ENCODE measurements around the gene PPP1R15B.

PPP1R15B gene

GRCh38 chr1:204438628-204439027 is 27.0 kb upstream of the PPP1R15B start:
- H3K4me3 ChIP-seq (replicated peaks; ENCODE audit: insufficient read depth, low read length): no peak overlapping the region
- no peak for TF ChIP-seq CTCF (IDR thresholded peaks at IDR 0.05; ENCODE audit: insufficient read depth, low read length)
- TF ChIP-seq POLR2AphosphoS5 (IDR thresholded peaks at IDR 0.05; ENCODE audit: low read depth): no peak
- TF ChIP-seq GABPA (IDR thresholded peaks at IDR 0.05; ENCODE audit: low read depth): no peak
- no peak for TF ChIP-seq REST (IDR thresholded peaks at IDR 0.05; ENCODE audit: insufficient replicate concordance, low read depth)
- no peak for TF ChIP-seq SPI1 (IDR thresholded peaks at IDR 0.05; ENCODE audit: borderline replicate concordance, low read depth)
- no peaks in the 10 kb centered on the region for H3K27me3 ChIP-seq (ENCODE audit: insufficient read depth, poor library complexity, severe bottlenecking)
- no peak overlapping the region for H3K27ac ChIP-seq (replicated peaks)
- no peak for DNase-seq (ENCODE audit: low read depth in 1 of 2, low spot score in 1 of 2)

- Histone ChIP-seq H3K4me3 (replicated peaks; ENCODE audit: insufficient read depth, low read length) (no peak overlapping the region), H3K27me3 (ENCODE audit: insufficient read depth, poor library complexity, severe bottlenecking) (no peaks in the 10 kb centered on the region), H3K27ac (replicated peaks) (no peak overlapping the region)
- DNase-seq (ENCODE audit: low read depth in 1 of 2, low spot score in 1 of 2): no peak
- TF ChIP-seq POLR2AphosphoS5 (IDR thresholded peaks at IDR 0.05; ENCODE audit: low read depth): no peak
- no peak for TF ChIP-seq CTCF (IDR thresholded peaks at IDR 0.05; ENCODE audit: insufficient read depth, low read length)
- TF ChIP-seq GABPA (IDR thresholded peaks at IDR 0.05; ENCODE audit: low read depth): no peak
- TF ChIP-seq REST (IDR thresholded peaks at IDR 0.05; ENCODE audit: insufficient replicate concordance, low read depth): no peak
- no peak for TF ChIP-seq SPI1 (IDR thresholded peaks at IDR 0.05; ENCODE audit: borderline replicate concordance, low read depth)
Observed at GRCh38 chr1:204437796-204438570, 26.4 kb upstream of the PPP1R15B start.

GRCh38 chr1:204435872-204436271 is 24.3 kb upstream of the PPP1R15B start:
- no peak for DNase-seq (ENCODE audit: low read depth in 1 of 2, low spot score in 1 of 2)
- Histone ChIP-seq H3K4me3 (replicated peaks; ENCODE audit: insufficient read depth, low read length) (no peak overlapping the region), H3K27ac (replicated peaks) (no peak overlapping the region), H3K27me3 (ENCODE audit: insufficient read depth, poor library complexity, severe bottlenecking) (no peaks in the 10 kb centered on the region)
- TF ChIP-seq POLR2AphosphoS5 (IDR thresholded peaks at IDR 0.05; ENCODE audit: low read depth): no peak
- TF ChIP-seq GABPA (IDR thresholded peaks at IDR 0.05; ENCODE audit: low read depth): no peak
- no peak for TF ChIP-seq SPI1 (IDR thresholded peaks at IDR 0.05; ENCODE audit: borderline replicate concordance, low read depth)
- no peak for TF ChIP-seq CTCF (IDR thresholded peaks at IDR 0.05; ENCODE audit: insufficient read depth, low read length)
- no peak for TF ChIP-seq REST (IDR thresholded peaks at IDR 0.05; ENCODE audit: insufficient replicate concordance, low read depth)
